ENCODE results near the gene EFR3B.

The EFR3B gene

GRCh38 chr2:25044990-25045389 lies 3.1 kb downstream of the EFR3B start:
- Mint-ChIP-seq H3K27ac (no peak overlapping the region), H3K36me3 (no peaks in the 10 kb centered on the region), H3K4me1 (ENCODE audit: low read depth) (peaks cover 24% of the 10 kb centered on the region), H3K9me3 (ENCODE audit: low read depth) (no peaks in the 10 kb centered on the region), H3K27me3 (peaks cover 33% of the 10 kb centered on the region), H3K4me3 (no peak overlapping the region)

GRCh38 chr2:25049422-25049821 lies 7.5 kb downstream of the EFR3B start:
- Mint-ChIP-seq H3K4me3 (no peak overlapping the region), H3K4me1 (ENCODE audit: low read depth) (peaks cover 6% of the 10 kb centered on the region), H3K9me3 (ENCODE audit: low read depth) (no peaks in the 10 kb centered on the region), H3K27ac (no peak overlapping the region), H3K36me3 (no peaks in the 10 kb centered on the region), H3K27me3 (peaks cover 26% of the 10 kb centered on the region)

GRCh38 chr2:25050128-25050527 lies 8.3 kb downstream of the EFR3B start:
- H3K27ac Mint-ChIP-seq = no peak overlapping the region
- no peak overlapping the region for H3K4me3 Mint-ChIP-seq
- H3K9me3 Mint-ChIP-seq (ENCODE audit: low read depth) = no peaks in the 10 kb centered on the region
- no peaks in the 10 kb centered on the region for H3K36me3 Mint-ChIP-seq
- H3K4me1 Mint-ChIP-seq (ENCODE audit: low read depth) = peaks cover under 1% of the 10 kb centered on the region
- peaks cover 20% of the 10 kb centered on the region for H3K27me3 Mint-ChIP-seq

GRCh38 chr2:25053041-25053440 lies 11.2 kb downstream of the EFR3B start:
- H3K27ac Mint-ChIP-seq = no peak overlapping the region
- H3K4me3 Mint-ChIP-seq = no peak overlapping the region

GRCh38 chr2:25054720-25055119 lies 12.8 kb downstream of the EFR3B start:
- H3K4me1 Mint-ChIP-seq (ENCODE audit: low read depth) = no peaks in the 10 kb centered on the region
- peaks cover 3% of the 10 kb centered on the region for H3K27me3 Mint-ChIP-seq
- no peak overlapping the region for H3K27ac Mint-ChIP-seq
- H3K9me3 Mint-ChIP-seq (ENCODE audit: low read depth) = no peaks in the 10 kb centered on the region
- H3K4me3 Mint-ChIP-seq = no peak overlapping the region
- no peaks in the 10 kb centered on the region for H3K36me3 Mint-ChIP-seq

More at GRCh38 chr2:25053041-25053440, 11.2 kb downstream of the EFR3B start:
- no peaks in the 10 kb centered on the region for H3K36me3 Mint-ChIP-seq
- no peaks in the 10 kb centered on the region for H3K9me3 Mint-ChIP-seq (ENCODE audit: low read depth)
- H3K4me1 Mint-ChIP-seq (ENCODE audit: low read depth) = no peaks in the 10 kb centered on the region
- peaks cover 11% of the 10 kb centered on the region for H3K27me3 Mint-ChIP-seq

GRCh38 chr2:25055376-25055920 lies 13.6 kb downstream of the EFR3B start:
- no peak overlapping the region for H3K27ac Mint-ChIP-seq
- no peaks in the 10 kb centered on the region for H3K36me3 Mint-ChIP-seq
- no peak overlapping the region for H3K4me3 Mint-ChIP-seq
- H3K9me3 Mint-ChIP-seq (ENCODE audit: low read depth) = no peaks in the 10 kb centered on the region
- no peaks in the 10 kb centered on the region for H3K4me1 Mint-ChIP-seq (ENCODE audit: low read depth)
- H3K27me3 Mint-ChIP-seq = peaks cover 3% of the 10 kb centered on the region

GRCh38 chr2:25056098-25056821 lies 14.4 kb downstream of the EFR3B start:
- Mint-ChIP-seq H3K27me3 (peaks cover 3% of the 10 kb centered on the region), H3K4me1 (ENCODE audit: low read depth) (no peaks in the 10 kb centered on the region), H3K27ac (no peak overlapping the region), H3K9me3 (ENCODE audit: low read depth) (no peaks in the 10 kb centered on the region), H3K36me3 (no peaks in the 10 kb centered on the region), H3K4me3 (no peak overlapping the region)

GRCh38 chr2:25062511-25062917 lies 20.6 kb downstream of the EFR3B start:
- no peak overlapping the region for H3K27ac Mint-ChIP-seq
- H3K9me3 Mint-ChIP-seq (ENCODE audit: low read depth) = peaks cover 5% of the 10 kb centered on the region
- H3K4me1 Mint-ChIP-seq (ENCODE audit: low read depth) = no peaks in the 10 kb centered on the region
- H3K36me3 Mint-ChIP-seq = peaks cover 5% of the 10 kb centered on the region
- no peaks in the 10 kb centered on the region for H3K27me3 Mint-ChIP-seq
- H3K4me3 Mint-ChIP-seq = no peak overlapping the region

- H3K27me3 Mint-ChIP-seq = no peaks in the 10 kb centered on the region
- no peak overlapping the region for H3K4me3 Mint-ChIP-seq
- peaks cover 5% of the 10 kb centered on the region for H3K36me3 Mint-ChIP-seq
- H3K27ac Mint-ChIP-seq = no peak overlapping the region
- no peaks in the 10 kb centered on the region for H3K4me1 Mint-ChIP-seq (ENCODE audit: low read depth)
- H3K9me3 Mint-ChIP-seq (ENCODE audit: low read depth) = peaks cover 5% of the 10 kb centered on the region
Measured at GRCh38 chr2:25063876-25064660, 22.2 kb downstream of the EFR3B start.

GRCh38 chr2:25065768-25066167 lies 23.9 kb downstream of the EFR3B start:
- peaks cover 5% of the 10 kb centered on the region for H3K36me3 Mint-ChIP-seq
- H3K4me1 Mint-ChIP-seq (ENCODE audit: low read depth) = no peaks in the 10 kb centered on the region
- no peaks in the 10 kb centered on the region for H3K27me3 Mint-ChIP-seq

GRCh38 chr2:25066455-25066854 lies 24.6 kb downstream of the EFR3B start:
- Mint-ChIP-seq H3K36me3 (peaks cover 5% of the 10 kb centered on the region), H3K4me1 (ENCODE audit: low read depth) (no peaks in the 10 kb centered on the region), H3K9me3 (ENCODE audit: low read depth) (peaks cover 5% of the 10 kb centered on the region), H3K27me3 (no peaks in the 10 kb centered on the region), H3K27ac (no peak overlapping the region), H3K4me3 (no peak overlapping the region)

More at GRCh38 chr2:25065768-25066167, 23.9 kb downstream of the EFR3B start:
- peaks cover 5% of the 10 kb centered on the region for H3K9me3 Mint-ChIP-seq (ENCODE audit: low read depth)
- H3K4me3 Mint-ChIP-seq = no peak overlapping the region
- H3K27ac Mint-ChIP-seq = no peak overlapping the region

GRCh38 chr2:25068217-25068616 lies 26.3 kb downstream of the EFR3B start:
- no peak overlapping the region for H3K27ac Mint-ChIP-seq
- peaks cover 5% of the 10 kb centered on the region for H3K9me3 Mint-ChIP-seq (ENCODE audit: low read depth)
- no peaks in the 10 kb centered on the region for H3K4me1 Mint-ChIP-seq (ENCODE audit: low read depth)
- H3K36me3 Mint-ChIP-seq = peaks cover 8% of the 10 kb centered on the region
- H3K27me3 Mint-ChIP-seq = no peaks in the 10 kb centered on the region
- no peak overlapping the region for H3K4me3 Mint-ChIP-seq

- H3K27ac Mint-ChIP-seq = no peak overlapping the region
- peaks cover 1% of the 10 kb centered on the region for H3K27me3 Mint-ChIP-seq
- H3K4me3 Mint-ChIP-seq = no peak overlapping the region
- peaks cover 2% of the 10 kb centered on the region for H3K4me1 Mint-ChIP-seq (ENCODE audit: low read depth)
- H3K36me3 Mint-ChIP-seq = peaks cover 3% of the 10 kb centered on the region
- H3K9me3 Mint-ChIP-seq (ENCODE audit: low read depth) = no peaks in the 10 kb centered on the region
Measured at GRCh38 chr2:25071966-25072365, 30.1 kb downstream of the EFR3B start.

GRCh38 chr2:25072606-25073005 lies 30.7 kb downstream of the EFR3B start:
- Mint-ChIP-seq H3K4me1 (ENCODE audit: low read depth) (peaks cover 2% of the 10 kb centered on the region), H3K36me3 (peaks cover 3% of the 10 kb centered on the region)

GRCh38 chr2:25073025-25073424 lies 31.1 kb downstream of the EFR3B start:
- H3K9me3 Mint-ChIP-seq (ENCODE audit: low read depth) = no peaks in the 10 kb centered on the region
- H3K4me1 Mint-ChIP-seq (ENCODE audit: low read depth) = peaks cover 2% of the 10 kb centered on the region
- H3K27ac Mint-ChIP-seq = no peak overlapping the region
- peaks cover 3% of the 10 kb centered on the region for H3K36me3 Mint-ChIP-seq
- H3K27me3 Mint-ChIP-seq = peaks cover 1% of the 10 kb centered on the region
- H3K4me3 Mint-ChIP-seq = no peak overlapping the region

More at GRCh38 chr2:25072606-25073005, 30.7 kb downstream of the EFR3B start:
- Mint-ChIP-seq H3K9me3 (ENCODE audit: low read depth) (no peaks in the 10 kb centered on the region), H3K27ac (no peak overlapping the region), H3K4me3 (no peak overlapping the region), H3K27me3 (peaks cover 1% of the 10 kb centered on the region)

Measured in activated naive CD8-positive, alpha-beta T cell (primary cell).